Right ventricle myocardium inferior (tissue), 1 donor: Measurements from ENCODE around the gene CCNY. TPM values are rescaled to one million over a fixed set of nuclear protein-coding genes. Genes with fewer than 3 reads are reported as not detected.
A peak's percentile ranks its signal among the peaks of the same experiment; 100 is the strongest.
"Not testable (repeated sequence)": the region's sequence is repeated elsewhere in the genome, so short reads cannot be mapped to it uniquely, and the experiment has no call there.

Experiments used
- ATAC-seq: fragments of 200-7000 bp; cut with Tn5 transposase; one replicate; pipeline ENCODE4 v1.9.1; 2020; ENCODE audit warnings: mild to moderate bottlenecking, moderate library complexity
- DNase-seq: peaks from one replicate; pipeline ENCODE4 v3.0.0; 2021; ENCODE audit errors: missing footprints
- intact Hi-C: fragments of 100-400 bp; cut with DNase I; formaldehyde crosslinking; loops from one replicate; pipeline ENCODE4 v1.11.0; 2022
- long read RNA-seq: library from polyadenylated mRNA; unstranded; transcript quantifications from one replicate; pipeline ENCODE4 v2.0.0, GENCODE V29; 2021
- total RNA-seq: library from RNA; stranded (reverse); fragmentation: NEBNext Ultra II Directional; extraction: Animal tissue kit (Norgen Biotek cat#: 25700); gene quantifications from one replicate; pipeline ENCODE4 v1.2.1, GENCODE V29; 2021
- donor health status: DM: no; HTN: yes; CAD: no; lungs with severe emphysema.

Gene CCNY
- total RNA-seq, result 91.8 TPM
- long read RNA-seq, full-length matches to known transcripts, result 98 of 108 reads
- long read RNA-seq, partial matches to known transcripts, result 1 of 108 reads
- long read RNA-seq, other reads (novel, unspliced or antisense), result 9 of 108 reads

- peak; percentile 94 for DNase-seq
- intact Hi-C loops, result loop anchor here (2.0 to 10.0 kb wide), 5 partner anchors 36 to 229 kb away; partner anchors contain the start of gene CREM
- peak; percentile 94 for ATAC-seq
Measured at GRCh38 chr10:35336084-35336831, at the start of gene CCNY. Gene CCNY (plus strand): TSS chr10:35336509. CDS start chr10:35337054, 545 bp downstream.

GRCh38 chr10:35289198-35289597 is 47.1 kb upstream of the CCNY start:
- ATAC-seq, result no peak
- no peak for DNase-seq
- intact Hi-C loops, result no loop called here

GRCh38 chr10:35294506-35294905 is 41.8 kb upstream of the CCNY start:
- no peak for DNase-seq
- intact Hi-C loops, result no loop called here
- ATAC-seq, result no peak

GRCh38 chr10:35299016-35299415 is 37.3 kb upstream of the CCNY start:
- intact Hi-C loops, result no loop called here
- ATAC-seq (no peak), DNase-seq (no peak)

GRCh38 chr10:35300063-35300699 is 36.1 kb upstream of the CCNY start:
- ATAC-seq, result no peak
- intact Hi-C loops, result no loop called here
- DNase-seq, result no peak

- no peak for ATAC-seq
- no peak for DNase-seq
- intact Hi-C loops, result no loop called here
Measured at GRCh38 chr10:35304649-35305048, 31.7 kb upstream of the CCNY start.

GRCh38 chr10:35306852-35307251 is 29.5 kb upstream of the CCNY start:
- intact Hi-C loops, result no loop called here
- ATAC-seq (no peak), DNase-seq (no peak)

- ATAC-seq (no peak), DNase-seq (no peak)
- intact Hi-C loops, result no loop called here
Measured at GRCh38 chr10:35307297-35307696, 29.0 kb upstream of the CCNY start.

- no peak for ATAC-seq
Measured at GRCh38 chr10:35308809-35309208, 27.5 kb upstream of the CCNY start.

GRCh38 chr10:35314142-35314541 is 22.2 kb upstream of the CCNY start:
- ATAC-seq, intact Hi-C loops, DNase-seq: not testable (repeated sequence)

More at GRCh38 chr10:35308809-35309208, 27.5 kb upstream of the CCNY start:
- intact Hi-C loops, result no loop called here
- no peak for DNase-seq

- DNase-seq, intact Hi-C loops, ATAC-seq: not testable (repeated sequence)
Measured at GRCh38 chr10:35315235-35315634, 21.1 kb upstream of the CCNY start.

- DNase-seq, result no peak
- intact Hi-C loops, result no loop called here
- ATAC-seq, result no peak
Measured at GRCh38 chr10:35316218-35316967, 19.9 kb upstream of the CCNY start.

GRCh38 chr10:35318551-35318950 is 17.8 kb upstream of the CCNY start:
- no peak for ATAC-seq
- intact Hi-C loops, result no loop called here
- no peak for DNase-seq

GRCh38 chr10:35320341-35320740 is 16.0 kb upstream of the CCNY start:
- ATAC-seq (no peak), DNase-seq (no peak)
- intact Hi-C loops, result no loop called here

GRCh38 chr10:35322636-35323035 is 13.7 kb upstream of the CCNY start:
- intact Hi-C loops, result no loop called here
- ATAC-seq, result no peak
- no peak for DNase-seq

GRCh38 chr10:35324196-35324595 is 12.1 kb upstream of the CCNY start:
- ATAC-seq (no peak), DNase-seq (no peak)
- intact Hi-C loops, result no loop called here

- no peak for DNase-seq
- ATAC-seq, result no peak
Measured at GRCh38 chr10:35326466-35327235, 9.7 kb upstream of the CCNY start.

GRCh38 chr10:35327790-35328403 is 8.4 kb upstream of the CCNY start:
- no peak for DNase-seq
- ATAC-seq, result no peak
- intact Hi-C loops, result loop anchor here (5.0 kb wide), 1 partner anchor 86 kb away; no protein-coding TSS in a partner anchor

More at GRCh38 chr10:35326466-35327235, 9.7 kb upstream of the CCNY start:
- intact Hi-C loops, result loop anchor here (5.0 kb wide), 1 partner anchor 84 kb away; no protein-coding TSS in a partner anchor
